HG02870 (cell line): ENCODE measurements around the gene APOBEC3B.
A peak's percentile ranks its signal among the peaks of the same experiment; 100 is the strongest.
"Not testable (repeated sequence)": the region's sequence is repeated elsewhere in the genome, so short reads cannot be mapped to it uniquely, and the experiment has no call there.

Experiments
- ATAC-seq: cut with Tn5 transposase; IDR thresholded peaks from one replicate; pipeline ENCODE4 v1.9.1; 2021; ENCODE audit warnings: mild to moderate bottlenecking, moderate library complexity; ENCODE audit not compliant: unreplicated experiment

The APOBEC3B gene

GRCh38 chr22:38987171-38987895 is 5.2 kb downstream of the APOBEC3B start:
- ATAC-seq, result no peak

GRCh38 chr22:38989466-38989865 is 7.3 kb downstream of the APOBEC3B start:
- ATAC-seq, result no peak

- not testable (repeated sequence) for ATAC-seq
Observed at GRCh38 chr22:38992871-38993371, 10.8 kb downstream of the APOBEC3B start.

GRCh38 chr22:38996105-38996504 is 14.0 kb downstream of the APOBEC3B start:
- no peak for ATAC-seq

- no peak for ATAC-seq
Observed at GRCh38 chr22:38997518-38997917, 15.4 kb downstream of the APOBEC3B start.

GRCh38 chr22:39003165-39003638 is 21.1 kb downstream of the APOBEC3B start:
- ATAC-seq, result no peak

- no peak for ATAC-seq
Observed at GRCh38 chr22:39007177-39007576, 25.0 kb downstream of the APOBEC3B start.

- not testable (repeated sequence) for ATAC-seq
Observed at GRCh38 chr22:39008271-39008850, 26.2 kb downstream of the APOBEC3B start.

- no peak for ATAC-seq
Observed at GRCh38 chr22:39010946-39011345, 28.8 kb downstream of the APOBEC3B start.

- no peak for ATAC-seq
Observed at GRCh38 chr22:39012533-39013511, 30.7 kb downstream of the APOBEC3B start.

- ATAC-seq, result not testable (repeated sequence)
Observed at GRCh38 chr22:39013561-39013941, 31.4 kb downstream of the APOBEC3B start.

- ATAC-seq, result peak; percentile 81
Observed at GRCh38 chr22:39013942-39014722, 32.0 kb downstream of the APOBEC3B start, which contains the start of gene APOBEC3C. APOBEC3C (plus strand) TSS chr22:39014257; CDS start chr22:39014363, 106 bp downstream.

GRCh38 chr22:39014723-39015121 is 32.6 kb downstream of the APOBEC3B start:
- ATAC-seq, result not testable (repeated sequence)

GRCh38 chr22:39016592-39016991 is 34.4 kb downstream of the APOBEC3B start:
- no peak for ATAC-seq

- ATAC-seq, result no peak
Observed at GRCh38 chr22:39017596-39018365, 35.6 kb downstream of the APOBEC3B start.

GRCh38 chr22:39020021-39020651 is 38.0 kb downstream of the APOBEC3B start:
- ATAC-seq, result not testable (repeated sequence)

GRCh38 chr22:39021552-39022250 is 39.6 kb downstream of the APOBEC3B start:
- ATAC-seq, result no peak
